GM11168 (cell line): ENCODE measurements around the gene EDDM3A.
"Not testable (repeated sequence)": the region's sequence is repeated elsewhere in the genome, so short reads cannot be mapped to it uniquely, and the experiment has no call there.

Experiments
- in situ Hi-C: fragments of 300-500 bp; cut with MboI; formaldehyde crosslinking; loops from one replicate; pipeline ENCODE4 v1.12.0; 2022; ENCODE audit warnings: low sequenced_read_pairs; ENCODE audit not compliant: unreplicated experiment

Gene EDDM3A

GRCh38 chr14:20732477-20732876, 13.2 kb upstream of the EDDM3A start:
- in situ Hi-C loops: no loop called here

GRCh38 chr14:20732979-20733635, 12.6 kb upstream of the EDDM3A start:
- in situ Hi-C loops: no loop called here

GRCh38 chr14:20733684-20734429, 11.8 kb upstream of the EDDM3A start:
- in situ Hi-C loops: no loop called here

GRCh38 chr14:20734430-20734806, 11.3 kb upstream of the EDDM3A start:
- in situ Hi-C loops: no loop called here

- in situ Hi-C loops: not testable (repeated sequence)
These were observed 7.4 kb upstream of the EDDM3A start for GRCh38 chr14:20738292-20738691.

GRCh38 chr14:20742132-20742531, 3.6 kb upstream of the EDDM3A start:
- in situ Hi-C loops: no loop called here

- in situ Hi-C loops: no loop called here
These were observed 2.1 kb upstream of the EDDM3A start for GRCh38 chr14:20743556-20743955.

- in situ Hi-C loops: no loop called here
These were observed 879 bp downstream of the EDDM3A start for GRCh38 chr14:20746566-20746965.

GRCh38 chr14:20748439-20748838, 2.8 kb downstream of the EDDM3A start:
- in situ Hi-C loops: no loop called here

- in situ Hi-C loops: no loop called here
These were observed 4.5 kb downstream of the EDDM3A start for GRCh38 chr14:20750194-20750593.

- in situ Hi-C loops: no loop called here
These were observed 6.4 kb downstream of the EDDM3A start for GRCh38 chr14:20751963-20752562.

- in situ Hi-C loops: no loop called here
These were observed 8.6 kb downstream of the EDDM3A start for GRCh38 chr14:20754308-20754707.

GRCh38 chr14:20755037-20755436, 9.3 kb downstream of the EDDM3A start:
- in situ Hi-C loops: no loop called here

- in situ Hi-C loops: no loop called here
These were observed 12.3 kb downstream of the EDDM3A start for GRCh38 chr14:20757965-20758364.

GRCh38 chr14:20759465-20759864, 13.8 kb downstream of the EDDM3A start:
- in situ Hi-C loops: not testable (repeated sequence)

GRCh38 chr14:20760950-20761349, 15.3 kb downstream of the EDDM3A start:
- in situ Hi-C loops: loop anchor here (5.0 kb wide), 1 partner anchor 91 kb away; no protein-coding TSS in a partner anchor

GRCh38 chr14:20768593-20768892, 22.9 kb downstream of the EDDM3A start:
- in situ Hi-C loops: no loop called here

GRCh38 chr14:20769421-20769820, 23.7 kb downstream of the EDDM3A start:
- in situ Hi-C loops: no loop called here

GRCh38 chr14:20772650-20773049, 27.0 kb downstream of the EDDM3A start:
- in situ Hi-C loops: no loop called here

GRCh38 chr14:20774258-20774824, 28.7 kb downstream of the EDDM3A start:
- in situ Hi-C loops: no loop called here

- in situ Hi-C loops: no loop called here
These were observed 29.4 kb downstream of the EDDM3A start for GRCh38 chr14:20775043-20775442.
